Measurements from ENCODE around the gene SHC3.

Gene SHC3

DNA sequence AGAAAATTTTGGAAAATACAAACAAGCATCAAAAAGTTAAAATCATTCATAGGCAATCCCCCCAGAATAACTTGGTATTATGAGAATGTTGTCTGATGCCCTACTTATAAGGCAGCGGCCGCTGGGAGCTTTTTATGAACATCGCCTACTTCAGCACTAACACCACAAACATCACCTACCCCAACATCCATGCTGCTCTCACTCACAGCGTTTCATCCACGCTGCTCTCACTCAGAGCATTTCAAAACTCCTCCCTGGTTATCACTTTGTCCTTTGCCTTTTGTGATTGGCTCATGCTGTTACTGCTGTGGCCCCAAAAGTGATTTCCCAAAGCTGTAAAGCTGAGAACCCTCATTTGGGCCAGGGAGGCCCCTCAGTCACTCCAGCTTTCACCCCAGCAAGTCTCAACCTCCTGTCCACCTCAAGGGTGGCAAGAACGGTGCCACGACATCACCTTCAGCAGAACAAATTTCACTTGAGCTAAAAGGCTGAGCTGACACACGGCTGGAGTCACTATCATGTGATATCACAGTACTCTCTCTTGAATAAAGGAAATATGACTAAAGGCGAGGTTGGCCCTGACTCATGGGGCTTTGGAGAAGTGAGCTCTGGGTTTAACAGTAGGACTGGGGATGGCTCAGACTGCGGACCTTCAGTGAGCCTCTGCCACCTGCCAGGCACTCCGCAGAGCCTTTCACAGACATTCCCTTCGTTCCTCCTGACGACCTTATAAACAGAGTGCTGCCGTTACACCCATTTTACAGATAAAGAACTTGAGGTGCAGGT lies 25.2 kb downstream of the SHC3 start:
- no peak for DNase-seq

GRCh38 chr9:89149726-89150125 lies 28.9 kb downstream of the SHC3 start:
- no peak for DNase-seq

DNA sequence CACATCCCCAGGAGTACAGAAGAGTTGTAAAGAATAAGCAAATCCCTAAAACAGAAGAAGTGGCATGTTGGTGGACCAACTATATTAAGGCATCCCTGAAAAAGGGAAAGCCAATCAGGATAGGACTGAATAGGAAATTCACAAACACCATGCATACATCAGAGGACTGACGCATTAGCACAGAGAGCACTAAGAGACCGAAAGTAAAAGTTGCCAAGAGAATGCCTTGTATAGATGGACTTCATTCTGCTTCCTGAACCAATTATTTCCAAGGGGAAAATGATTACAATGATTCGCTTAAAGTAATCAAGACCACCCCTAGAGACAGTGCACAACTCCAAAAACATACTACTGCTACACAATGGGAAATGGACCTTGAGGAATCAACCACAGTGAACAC lies 33.5 kb downstream of the SHC3 start:
- no peak for DNase-seq

DNA sequence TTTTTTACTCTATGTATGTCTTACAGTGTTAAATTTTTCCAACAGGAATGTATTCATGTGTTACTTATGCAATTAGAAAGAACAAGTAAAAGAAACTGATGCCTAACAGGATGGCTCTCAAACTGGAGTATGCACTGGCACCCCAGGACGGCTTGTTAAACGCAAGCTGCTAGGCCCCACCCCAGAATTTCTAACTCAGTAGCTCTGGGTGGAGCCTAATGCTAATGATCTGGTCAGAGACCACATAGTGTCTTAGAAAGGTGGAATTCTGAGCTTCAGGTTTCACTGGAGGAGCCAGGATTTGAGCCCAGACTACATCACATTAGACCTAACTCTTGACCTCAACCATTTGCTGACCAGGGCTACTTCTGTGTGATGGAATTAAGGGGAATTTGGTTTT lies 34.4 kb downstream of the SHC3 start:
- no peak for DNase-seq

DNA sequence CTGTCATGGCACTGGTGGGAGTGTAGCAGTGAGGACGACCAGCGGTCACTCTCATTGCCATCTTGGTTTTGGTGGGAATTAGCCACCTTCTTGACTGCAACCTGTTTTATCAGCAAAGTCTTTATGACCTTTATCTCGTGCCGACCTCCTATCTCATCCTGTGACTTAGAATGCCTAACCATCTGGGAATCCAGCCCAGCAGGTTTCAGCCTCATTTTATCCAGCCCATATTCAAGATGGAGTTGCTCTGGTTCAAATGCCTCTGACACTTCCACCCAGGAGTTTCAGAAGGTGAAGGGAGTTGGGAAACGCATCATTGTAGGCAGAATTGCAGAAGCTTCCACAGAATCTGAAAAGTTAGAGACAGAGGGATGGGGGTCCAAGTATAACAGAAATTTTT lies 35.4 kb downstream of the SHC3 start:
- no peak for DNase-seq

GRCh38 chr9:89139455-89139854 lies 39.2 kb downstream of the SHC3 start:
- DNase-seq, result no peak

DNA sequence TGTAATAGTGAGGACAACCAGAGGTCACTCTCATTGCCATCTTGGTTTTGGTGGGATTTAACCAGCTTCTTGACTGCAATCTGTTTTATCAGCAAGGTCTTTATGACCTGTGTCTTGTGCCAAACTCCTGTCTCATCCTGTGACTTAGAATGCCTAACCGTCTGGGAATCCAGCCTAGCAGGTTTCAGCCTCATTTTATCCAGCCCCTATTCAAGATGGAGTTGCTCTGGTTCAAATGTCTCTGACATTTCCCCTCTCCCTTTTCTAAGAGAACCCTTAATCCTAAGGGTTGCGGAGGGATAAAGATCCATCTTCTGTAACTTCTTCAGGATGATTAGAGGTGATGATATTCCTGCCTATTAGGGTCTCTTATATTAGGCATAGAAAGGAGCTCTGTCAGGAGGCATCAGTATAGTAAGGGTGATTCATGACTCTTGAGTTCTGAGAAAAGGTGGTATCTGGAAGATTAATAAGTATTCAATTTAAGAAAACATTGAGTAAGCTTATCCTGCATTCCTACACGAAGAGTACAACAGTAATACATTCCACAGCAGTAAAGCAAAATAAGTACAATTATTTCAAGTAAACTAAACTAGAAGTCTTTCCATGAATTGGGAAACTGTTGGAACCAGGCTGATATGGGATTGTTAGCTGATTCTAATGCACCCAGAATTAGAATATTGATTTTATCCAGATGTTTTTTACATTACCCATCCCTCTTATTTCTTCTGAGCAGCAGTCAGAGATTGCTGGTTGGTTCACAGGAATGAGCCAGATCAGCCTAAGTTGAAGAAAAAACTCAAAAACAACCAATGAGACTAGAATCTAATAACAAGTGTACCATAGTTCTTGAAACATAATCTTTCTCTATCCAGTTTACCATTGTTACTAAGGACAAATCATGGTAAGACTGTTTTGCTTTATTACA lies 39.9 kb downstream of the SHC3 start:
- no peak for DNase-seq

GRCh38 chr9:89137542-89138462 lies 40.8 kb downstream of the SHC3 start:
- no peak for DNase-seq

DNA sequence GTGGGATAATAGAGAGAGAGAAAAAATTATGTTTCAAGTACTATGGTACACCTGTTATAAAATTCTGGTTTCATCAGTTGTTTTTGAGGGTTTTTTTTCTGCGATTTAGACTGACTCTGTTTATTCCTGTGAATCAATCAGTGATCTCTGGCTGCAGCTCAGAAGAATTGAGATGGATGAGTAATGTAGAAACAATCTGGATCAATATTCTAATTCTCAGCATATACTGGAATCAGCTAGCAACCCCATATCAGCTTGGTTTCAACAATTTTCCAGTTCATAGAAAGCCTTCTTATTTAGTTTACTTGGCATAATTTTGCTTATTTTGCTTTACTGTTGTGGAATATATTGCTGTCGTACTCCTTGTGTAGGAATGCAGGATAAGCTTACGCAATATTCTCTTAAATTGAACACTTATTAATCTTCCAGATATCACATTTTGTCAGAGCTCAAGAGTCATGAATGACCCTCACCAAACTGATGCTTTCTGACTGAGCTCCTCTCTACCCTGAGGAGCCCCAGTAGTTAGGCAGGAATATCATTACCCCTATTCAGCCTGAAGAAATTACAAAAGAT lies 42.9 kb downstream of the SHC3 start:
- no peak for DNase-seq

DNA sequence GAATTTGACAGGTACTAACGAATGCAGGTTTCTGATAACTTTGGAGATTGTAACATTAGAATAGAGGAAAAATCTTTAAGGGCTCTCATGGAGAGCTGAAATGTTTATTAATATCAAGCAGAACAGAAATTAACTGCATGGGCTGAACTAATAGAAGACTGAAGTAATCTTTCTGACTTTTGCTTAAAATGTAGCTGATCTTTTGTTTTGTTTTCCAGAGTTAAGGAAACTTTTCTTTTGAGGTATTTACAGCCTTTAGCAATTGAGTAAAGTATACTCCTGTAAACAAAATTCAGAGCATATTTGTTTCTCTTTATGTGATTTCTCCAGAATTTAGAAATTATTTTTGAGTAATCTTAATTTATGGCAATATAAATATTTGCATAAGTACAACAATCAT lies 43.9 kb downstream of the SHC3 start:
- no peak for DNase-seq

DNA sequence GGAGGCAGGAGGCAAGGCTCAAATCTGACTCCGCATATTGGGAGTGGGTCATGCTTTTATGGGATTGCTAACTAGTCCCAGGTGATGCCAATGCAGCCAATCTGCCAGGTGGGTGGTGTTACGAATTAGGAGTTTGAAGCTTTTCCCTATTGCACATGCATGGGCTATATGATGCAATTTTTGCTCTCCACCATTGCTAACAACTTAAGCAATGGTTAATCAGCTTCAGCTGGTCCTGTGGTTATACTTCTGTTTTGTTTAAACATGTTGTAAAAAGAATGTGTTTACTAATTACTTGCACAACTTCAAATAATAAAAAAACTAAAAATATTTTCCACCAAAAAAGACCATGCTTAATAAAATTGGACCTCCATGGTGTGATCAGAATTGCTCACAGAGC lies 55.7 kb downstream of the SHC3 start:
- DNase-seq, result no peak

- DNase-seq, result no peak
Observed at GRCh38 chr9:89120704-89121103, 57.9 kb downstream of the SHC3 start.

GRCh38 chr9:89116805-89117192 lies 61.8 kb downstream of the SHC3 start:
- no peak for DNase-seq

DNA sequence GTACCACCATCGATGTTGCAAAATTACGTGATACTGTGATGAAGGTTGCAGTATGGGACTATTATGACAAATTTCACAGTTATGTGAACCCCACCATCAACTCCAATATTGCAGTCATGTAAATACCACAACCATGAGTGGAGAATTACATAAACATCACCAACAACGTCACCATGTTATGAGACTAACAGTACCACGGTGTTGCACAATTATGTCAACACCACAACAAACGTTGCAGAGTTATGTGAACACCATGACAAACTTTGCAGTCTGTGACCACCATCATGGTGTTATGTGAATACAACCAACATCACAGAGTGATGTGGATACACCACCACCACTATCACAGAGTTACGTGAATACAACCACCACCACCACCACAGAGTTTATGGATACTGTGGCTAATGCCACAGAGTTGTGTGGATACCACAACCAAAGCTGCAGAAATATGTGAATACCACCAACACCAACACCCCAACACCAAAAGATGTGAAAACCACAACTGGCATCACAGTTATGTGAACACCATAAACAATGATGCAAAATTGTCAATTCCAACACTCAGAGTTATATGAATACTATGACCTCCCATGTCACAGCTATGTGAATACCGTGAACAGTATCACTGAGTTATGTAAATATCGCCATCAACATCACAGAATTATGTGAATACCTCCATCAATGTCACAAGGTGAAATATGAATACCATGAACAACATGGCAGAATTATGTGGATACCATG lies 62.4 kb downstream of the SHC3 start:
- DNase-seq, result no peak

DNA sequence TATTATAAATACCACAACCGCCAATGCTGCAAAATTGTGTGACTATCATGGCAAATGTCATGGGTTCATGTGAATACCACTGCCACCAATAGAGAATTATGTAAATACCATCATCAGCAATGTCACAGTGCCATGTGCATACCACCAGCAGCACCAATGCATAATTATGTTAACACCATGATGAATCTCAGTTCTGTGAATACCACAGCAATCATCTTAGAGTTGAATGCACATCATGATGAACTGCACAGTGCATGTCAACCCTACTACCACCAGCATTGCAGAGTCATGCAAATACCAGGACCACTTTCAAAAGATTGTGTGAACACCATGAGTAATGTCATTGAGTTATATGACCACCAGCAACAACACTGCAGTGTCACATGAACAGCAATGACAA lies 63.2 kb downstream of the SHC3 start:
- no peak for DNase-seq

- no peak for DNase-seq
Observed at GRCh38 chr9:89114741-89115140, 63.9 kb downstream of the SHC3 start.

- no peak for DNase-seq
Observed at GRCh38 chr9:89113851-89114250, 64.8 kb downstream of the SHC3 start.

DNA sequence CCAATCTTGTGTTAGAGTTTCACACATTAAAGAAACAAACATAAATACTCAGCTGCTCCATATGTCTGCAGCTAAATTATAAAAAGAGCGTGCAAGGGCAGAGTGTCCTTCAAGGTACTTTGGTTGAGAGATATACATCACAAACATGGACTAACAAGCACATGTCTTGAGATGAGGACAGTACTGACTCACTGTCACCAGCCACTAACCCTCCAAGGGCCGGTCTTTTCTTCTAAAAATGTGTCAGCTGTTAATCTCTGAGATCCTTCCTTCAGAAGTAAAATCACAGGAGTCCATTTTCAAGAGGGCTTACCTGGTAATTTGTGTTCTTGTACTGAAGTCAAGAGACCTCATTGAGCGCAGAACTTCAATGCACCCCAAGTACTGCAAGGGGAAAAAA lies 66.4 kb downstream of the SHC3 start:
- DNase-seq, result no peak

DNA sequence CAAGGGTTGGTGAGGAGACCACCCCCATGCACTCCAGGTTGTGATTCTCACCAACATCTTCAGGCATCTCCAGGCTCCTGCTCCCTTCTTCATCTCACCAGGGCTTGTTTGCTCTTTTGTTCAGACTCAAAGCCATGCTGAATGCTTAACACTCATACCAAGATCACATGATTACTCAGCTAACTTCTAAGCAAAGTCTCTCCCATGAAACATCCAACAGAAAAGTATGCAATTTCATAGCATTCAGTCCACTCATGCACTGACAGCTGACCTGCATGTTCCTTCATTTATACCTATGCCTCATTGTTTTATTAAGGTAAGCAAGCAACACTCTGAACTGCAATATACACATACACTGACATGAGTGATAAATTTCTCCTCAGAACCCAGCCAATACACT lies 69.0 kb downstream of the SHC3 start:
- DNase-seq, result no peak

GRCh38 chr9:89107406-89107805 lies 71.2 kb downstream of the SHC3 start:
- DNase-seq, result no peak

GRCh38 chr9:89106224-89106851 lies 72.3 kb downstream of the SHC3 start:
- DNase-seq, result no peak

- no peak for DNase-seq
Observed at GRCh38 chr9:89104821-89105220, 73.8 kb downstream of the SHC3 start.

Measured in activated CD8-positive, alpha-beta memory T cell treated with anti-CD3 and anti-CD28 coated beads for 24 hours (primary cell).